AG04449 (cell line): ENCODE results near the gene PLEKHG4.

Experiments
- CTCF ChIA-PET: fragments of 350-600 bp; formaldehyde crosslinking; extraction: SDS; loops from one replicate; lab custom pipeline; 2021; ENCODE audit warnings: antibody characterized with exemption; lab: Yijun Ruan, JAX
- POLR2A ChIA-PET: fragments of 400-600, 350-600 bp; formaldehyde crosslinking; extraction: SDS; loops from one replicate; lab custom pipeline; 2020; ENCODE audit warnings: antibody characterized with exemption, inconsistent platforms; lab: Yijun Ruan, JAX
- DNase-seq: peaks from one replicate; pipeline ENCODE4 v3.0.0-alpha.2; 2010; ENCODE audit warnings: low read depth, low spot score
- H3K4me3 ChIP-seq: 2 replicates; pipeline ENCODE4 v1.5.1; 2011; ENCODE audit warnings: low read depth, mild to moderate bottlenecking, control low read depth, low read length
- CTCF ChIP-seq: IDR thresholded peaks from one replicate; pipeline ENCODE4 v1.5.1; 2011; ENCODE audit warnings: mild to moderate bottlenecking, moderate library complexity, low read length, control low read depth, inconsistent platforms; ENCODE audit not compliant: insufficient read depth; ENCODE audit errors: missing control alignments

PLEKHG4 gene

GRCh38 chr16:67235816-67236562, 43.3 kb upstream of the PLEKHG4 start:
- TF ChIP-seq CTCF: no peak
- no peak for DNase-seq
- no peak overlapping the region for H3K4me3 ChIP-seq
- ChIA-PET POLR2A (interaction anchor here (0.7 kb wide), 1 partner anchor 9 kb away, joined by 3 read pairs; the partner anchor contains the start of gene TMEM208), CTCF (interaction anchor here (1.0 to 1.5 kb wide), 2 partner anchors 10 to 26 kb away, joined by 3 read pairs; no protein-coding TSS in a partner anchor)

- TF ChIP-seq CTCF: no peak
- no peak overlapping the region for H3K4me3 ChIP-seq
- POLR2A ChIA-PET: interaction anchor here (0.7 to 3.2 kb wide), 2 partner anchors 8 to 9 kb away, joined by 3 to 20 read pairs; partner anchors contain the start of gene TMEM208
- CTCF ChIA-PET: interaction anchor here (1.0 to 1.5 kb wide), 2 partner anchors 11 to 26 kb away, joined by 3 read pairs; no protein-coding TSS in a partner anchor
- no peak for DNase-seq
Measured at GRCh38 chr16:67236563-67237395, 42.6 kb upstream of the PLEKHG4 start.

- CTCF ChIA-PET: no interaction called here
Measured at GRCh38 chr16:67237396-67238277, 41.7 kb upstream of the PLEKHG4 start.

GRCh38 chr16:67238278-67238575, 41.1 kb upstream of the PLEKHG4 start:
- no peak for TF ChIP-seq CTCF
- CTCF ChIA-PET: interaction anchor here (0.9 to 1.1 kb wide), 4 partner anchors 10 to 343 kb away, joined by 3 to 4 read pairs (median 3); partner anchors contain the start of genes FHOD1 and TMEM208
- no peak overlapping the region for H3K4me3 ChIP-seq
- POLR2A ChIA-PET: interaction anchor here (0.5 to 3.2 kb wide), 3 partner anchors 10 to 14 kb away, joined by 3 to 20 read pairs (median 6); partner anchors contain the start of genes FHOD1 and TMEM208
- no peak for DNase-seq

More at GRCh38 chr16:67237396-67238277, 41.7 kb upstream of the PLEKHG4 start:
- DNase-seq: no peak
- no peak overlapping the region for H3K4me3 ChIP-seq
- TF ChIP-seq CTCF: no peak
- POLR2A ChIA-PET: interaction anchor here (1.6 to 3.2 kb wide), 2 partner anchors 9 to 10 kb away, joined by 6 to 20 read pairs; partner anchors contain the start of genes FHOD1 and TMEM208

GRCh38 chr16:67238806-67239470, 40.4 kb upstream of the PLEKHG4 start:
- CTCF ChIA-PET: interaction anchor here (0.9 to 1.1 kb wide), 4 partner anchors 9 to 344 kb away, joined by 3 to 4 read pairs (median 3); partner anchors contain the start of genes FHOD1 and TMEM208
- POLR2A ChIA-PET: interaction anchor here (0.5 to 3.2 kb wide), 3 partner anchors 9 to 15 kb away, joined by 3 to 20 read pairs (median 6); partner anchors contain the start of genes FHOD1 and TMEM208
- no peak overlapping the region for H3K4me3 ChIP-seq
- TF ChIP-seq CTCF: no peak
- DNase-seq: no peak
